GM12878 (cell line): ENCODE measurements around the gene TRPM6.

Experiments
- BRCA1 ChIP-seq: IDR thresholded peaks from 2 replicates; pipeline ENCODE4 v1.6.1; 2011; ENCODE audit warnings: low read depth, low read length, improper control_type of control experiment
- CBX3 ChIP-seq: fragments of 200-600 bp; sonication (generic); IDR thresholded peaks from 2 replicates; pipeline ENCODE4 v1.6.1; 2016; ENCODE audit warnings: low read depth, borderline replicate concordance
- CHD2 ChIP-seq: IDR thresholded peaks from 2 replicates; pipeline ENCODE4 v1.6.1; 2011; ENCODE audit warnings: low read depth, low read length, improper control_type of control experiment, borderline replicate concordance
- CHD4 ChIP-seq: fragments of 200-600 bp; sonication (generic); IDR thresholded peaks from 2 replicates; pipeline ENCODE4 v1.6.1; 2016; ENCODE audit warnings: mild to moderate bottlenecking
- CTCF ChIP-seq, 3 experiments: IDR thresholded peaks in 2 of 3; conservative IDR thresholded peaks in 1 of 3; 2 replicates each; pipeline ENCODE4 v1.5.1; 2011; ENCODE audit warnings: low read depth in 3 of 3, low read length in 3 of 3, mild to moderate bottlenecking in 3 of 3, control low read depth in 2 of 3, moderate library complexity in 2 of 3, inconsistent platforms in 1 of 3, mixed read lengths in 1 of 3; ENCODE audit not compliant: control insufficient read depth in 2 of 3, insufficient read depth in 1 of 3; ENCODE audit errors: extremely low read depth in 1 of 3
- EP300 ChIP-seq, 2 experiments: fragments of 150-350 bp in 1 of 2; IDR thresholded peaks; 2 replicates each; pipeline ENCODE4 v1.6.1; 2011 to 2012; ENCODE audit warnings: low read depth in 2 of 2, low read length in 2 of 2, borderline replicate concordance in 1 of 2, improper control_type of control experiment in 1 of 2, inconsistent platforms in 1 of 2; ENCODE audit not compliant: control insufficient read depth in 1 of 2
- IRF4 ChIP-seq: IDR thresholded peaks from 2 replicates; pipeline ENCODE4 v1.6.1; 2011; ENCODE audit warnings: low read depth, low read length
- JUNB ChIP-seq: IDR thresholded peaks from 2 replicates; pipeline ENCODE4 v1.6.1; 2016; ENCODE audit warnings: antibody characterized with exemption, mild to moderate bottlenecking
- RAD21 ChIP-seq: IDR thresholded peaks from 2 replicates; pipeline ENCODE4 v1.6.1; 2011; ENCODE audit warnings: mild to moderate bottlenecking, low read depth, low read length, moderate library complexity; ENCODE audit not compliant: insufficient read depth

- TF ChIP-seq RAD21 (no peak), CTCF (IDR thresholded peaks at IDR 0.05 in 2 of 3, conservative IDR thresholded peaks at IDR 0.05 in 1 of 3; ENCODE audit: control insufficient read depth in 2 of 3, extremely low read depth in 1 of 3, insufficient read depth in 1 of 3, low read depth in 3 of 3, low read length in 3 of 3) (no peak), CHD2 (no peak), EP300 (IDR thresholded peaks at IDR 0.05; ENCODE audit: borderline replicate concordance in 1 of 2, control insufficient read depth in 1 of 2, low read depth in 2 of 2, low read length in 2 of 2) (no peak), CBX3 (no peak), JUNB (no peak), IRF4 (no peak), CHD4 (no peak), BRCA1 (no peak)
These were observed 145.4 kb downstream of the TRPM6 start for GRCh38 chr9:74742191-74742790.
